GM19438 (cell line): ENCODE measurements around the gene C3orf70.
"Not testable (repeated sequence)": the region's sequence is repeated elsewhere in the genome, so short reads cannot be mapped to it uniquely, and the experiment has no call there.

Source experiments
- ATAC-seq: cut with Tn5 transposase; IDR thresholded peaks from one replicate; pipeline ENCODE4 v1.9.1; 2021; ENCODE audit warnings: low read depth; ENCODE audit not compliant: unreplicated experiment

The C3orf70 gene

DNA sequence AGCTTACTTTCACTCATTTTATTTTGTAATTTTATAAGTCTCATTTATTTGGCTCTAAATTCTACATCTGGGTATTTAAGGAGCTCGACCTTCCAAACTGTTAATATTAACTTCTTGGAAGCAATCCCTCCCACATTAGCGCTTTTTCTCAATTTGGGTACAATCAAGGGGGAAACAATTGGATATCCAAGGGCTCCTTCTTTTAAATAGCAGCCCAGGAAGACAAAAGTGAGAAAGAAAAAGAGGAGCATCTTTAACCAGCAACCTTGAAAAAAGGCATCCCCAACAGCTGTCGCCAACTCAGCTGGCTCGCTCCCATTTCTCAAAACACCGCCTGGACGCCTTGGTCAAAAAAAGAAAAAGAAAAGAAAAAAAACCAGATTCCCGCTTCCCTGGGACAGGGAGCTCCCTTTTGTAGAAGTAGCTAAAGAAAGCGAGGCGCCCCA is 873 bp downstream of the C3orf70 start:
- no peak for ATAC-seq

GRCh38 chr3:185151101-185151963 is 1.5 kb downstream of the C3orf70 start:
- no peak for ATAC-seq

DNA sequence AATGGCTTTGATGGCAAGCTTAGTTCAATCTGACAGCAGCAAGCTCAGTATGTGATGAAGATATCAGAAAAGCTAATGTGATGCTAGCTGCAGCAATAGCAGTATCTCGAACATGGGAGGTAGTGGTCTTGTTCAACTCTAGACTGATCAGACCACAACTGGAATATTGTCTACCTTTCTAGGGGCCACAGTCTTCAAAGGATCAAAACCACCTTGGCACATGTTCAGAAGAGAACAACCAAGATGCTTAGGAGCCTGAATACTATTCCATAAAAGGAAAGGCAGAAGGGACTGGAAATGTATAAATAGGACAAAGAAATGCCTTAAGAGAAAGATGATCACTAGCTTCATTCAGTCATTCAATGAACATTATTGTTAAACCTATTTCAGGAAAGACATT is 2.3 kb downstream of the C3orf70 start:
- no peak for ATAC-seq

- ATAC-seq: no peak
These were observed 3.3 kb downstream of the C3orf70 start for GRCh38 chr3:185149591-185149990.

GRCh38 chr3:185145511-185145910 is 7.3 kb downstream of the C3orf70 start:
- ATAC-seq: no peak

DNA sequence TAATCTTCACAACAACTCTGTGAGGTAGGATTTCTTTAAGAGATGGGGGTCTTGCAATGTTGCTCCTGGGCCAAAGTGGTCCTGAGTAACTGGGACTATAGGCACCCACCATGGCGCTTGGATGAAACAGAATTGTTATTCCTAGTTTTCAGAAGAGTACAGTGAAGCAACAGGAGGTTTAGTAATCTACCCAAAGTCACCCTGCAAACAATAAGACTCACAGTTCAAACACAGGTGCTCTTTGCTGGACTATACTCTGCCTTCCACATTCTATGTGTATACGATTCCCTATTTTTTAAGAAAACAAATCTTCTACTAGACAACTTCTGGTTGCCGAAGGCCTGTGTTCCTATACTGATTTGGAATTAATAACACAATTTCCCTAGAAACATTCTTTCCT is 8.1 kb downstream of the C3orf70 start:
- no peak for ATAC-seq

DNA sequence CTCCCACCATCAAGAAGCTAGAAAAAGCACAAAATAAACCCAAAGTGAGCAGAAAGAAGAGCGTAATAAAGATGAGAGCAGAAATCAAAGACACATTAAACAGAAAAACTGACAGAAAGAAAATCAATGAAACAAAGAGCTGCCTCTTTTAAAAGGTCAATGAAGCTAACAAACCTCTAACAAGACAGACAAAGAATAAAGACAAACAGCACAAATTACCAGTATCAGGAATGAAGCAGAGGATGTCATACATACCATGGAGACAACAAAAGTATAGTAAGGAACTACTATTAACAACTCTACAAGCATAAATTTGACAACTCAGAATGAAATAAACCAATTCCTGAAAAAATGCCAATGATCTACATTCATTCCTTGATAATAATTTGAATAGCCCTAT is 15.0 kb downstream of the C3orf70 start:
- no peak for ATAC-seq

DNA sequence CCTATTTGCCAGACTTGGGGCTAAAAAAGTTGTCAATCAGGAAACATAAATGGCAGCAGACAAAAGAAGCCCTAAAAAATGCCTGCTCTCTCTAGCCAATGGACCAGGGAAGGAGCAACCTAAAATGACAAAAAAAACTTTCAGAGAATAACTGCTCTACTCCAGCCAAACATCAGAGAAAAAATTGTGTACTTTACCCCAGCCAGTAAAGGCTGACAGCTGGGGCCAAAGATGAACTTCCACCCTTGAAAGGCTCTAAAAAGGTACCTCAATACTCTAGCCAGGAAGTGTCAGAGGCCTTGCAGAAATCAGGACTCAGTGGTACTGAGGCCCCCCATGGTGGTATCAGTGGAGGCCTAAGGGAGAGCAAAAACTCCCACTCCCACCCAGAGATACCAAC is 18.4 kb downstream of the C3orf70 start:
- ATAC-seq: no peak

DNA sequence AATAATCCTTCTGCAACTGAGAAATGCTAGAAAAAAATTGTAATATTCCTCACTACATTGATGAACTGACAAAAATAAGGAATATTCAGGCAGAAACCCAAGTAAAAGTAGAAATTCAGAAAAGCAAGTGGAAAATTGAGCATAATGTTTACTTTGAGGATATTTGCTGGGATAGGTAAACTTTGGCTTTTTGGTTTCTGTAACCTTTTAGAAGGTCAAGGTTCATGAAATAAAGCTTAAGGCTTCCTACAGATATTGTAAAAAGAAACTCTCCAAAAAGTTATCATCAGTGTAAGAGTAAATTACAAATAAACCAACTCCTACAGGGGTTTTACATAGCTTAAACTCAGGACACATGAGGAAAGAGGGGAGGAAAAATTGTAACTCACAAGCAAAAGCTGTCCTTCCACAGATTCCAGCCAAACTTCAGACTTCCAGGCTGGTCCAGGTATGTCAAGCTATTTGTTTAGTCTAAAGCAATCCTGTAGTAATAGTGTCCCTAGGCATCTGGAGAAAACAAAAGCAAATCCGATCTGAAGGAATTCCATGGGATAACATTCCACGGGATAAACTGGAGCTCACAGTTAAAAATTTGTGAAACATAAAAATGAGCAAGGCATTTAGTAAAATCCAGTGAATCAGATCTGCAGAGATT is 21.1 kb downstream of the C3orf70 start:
- ATAC-seq: no peak

GRCh38 chr3:185129083-185129482 is 23.8 kb downstream of the C3orf70 start:
- no peak for ATAC-seq

DNA sequence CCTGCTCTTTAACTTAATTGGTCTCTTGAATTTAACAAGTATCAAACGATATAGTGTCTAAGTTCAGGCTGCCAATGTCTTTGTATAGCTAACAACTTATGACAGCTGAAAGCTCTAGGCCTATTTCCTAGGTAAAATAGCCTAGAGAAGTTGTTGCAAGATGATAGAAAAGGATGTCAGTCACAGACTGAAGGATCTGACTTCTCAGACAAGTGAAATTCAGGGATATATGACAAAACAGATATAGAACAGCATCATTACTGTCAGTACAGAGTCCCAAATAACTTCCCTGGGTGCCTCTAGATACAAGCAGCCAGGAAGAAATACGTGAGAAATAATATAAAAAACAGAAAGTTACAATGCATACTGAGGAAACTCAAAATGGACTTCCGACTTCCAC is 26.7 kb downstream of the C3orf70 start:
- no peak for ATAC-seq

DNA sequence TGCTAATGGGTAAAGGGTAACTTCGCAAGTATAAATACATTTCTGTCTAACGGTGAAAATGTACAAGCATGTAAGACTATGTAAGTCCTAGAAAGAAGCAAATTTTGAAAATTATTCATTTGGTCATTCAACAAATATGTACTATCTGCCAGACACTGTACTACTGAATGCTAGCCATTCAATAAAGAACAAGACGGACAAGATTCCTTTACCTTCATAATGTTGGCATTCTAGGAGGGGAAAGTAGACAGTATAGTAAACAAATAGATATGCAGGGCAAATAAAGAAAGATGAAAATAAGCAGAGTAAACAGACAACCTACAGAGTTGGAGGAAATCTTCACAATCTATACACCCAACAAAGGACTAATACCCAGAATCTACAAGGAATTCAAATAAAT is 32.7 kb downstream of the C3orf70 start:
- no peak for ATAC-seq

DNA sequence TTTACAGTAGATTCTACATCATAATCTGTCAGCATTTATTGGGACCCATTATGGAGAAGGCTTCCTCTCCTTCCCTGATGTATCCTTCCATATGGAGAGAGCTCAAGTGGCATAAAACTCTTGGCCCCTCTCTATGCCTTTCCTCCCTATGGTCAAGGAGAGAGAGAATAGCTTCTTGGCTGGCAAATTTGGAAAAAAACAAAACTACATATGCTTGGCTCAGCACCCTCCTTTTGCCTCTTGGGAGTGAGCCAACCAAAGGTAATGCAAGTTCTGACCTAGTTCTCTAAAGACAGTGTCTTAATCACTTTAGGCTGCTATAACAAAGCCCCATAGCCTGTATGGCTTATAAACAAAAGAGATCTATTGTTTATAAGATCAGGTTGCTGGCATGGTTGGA is 37.5 kb downstream of the C3orf70 start:
- ATAC-seq: no peak

GRCh38 chr3:185114756-185115155 is 38.1 kb downstream of the C3orf70 start:
- ATAC-seq: no peak

- ATAC-seq: no peak
These were observed 40.7 kb downstream of the C3orf70 start for GRCh38 chr3:185112186-185112585.

- ATAC-seq: not testable (repeated sequence)
These were observed 43.8 kb downstream of the C3orf70 start for GRCh38 chr3:185109012-185109411.

DNA sequence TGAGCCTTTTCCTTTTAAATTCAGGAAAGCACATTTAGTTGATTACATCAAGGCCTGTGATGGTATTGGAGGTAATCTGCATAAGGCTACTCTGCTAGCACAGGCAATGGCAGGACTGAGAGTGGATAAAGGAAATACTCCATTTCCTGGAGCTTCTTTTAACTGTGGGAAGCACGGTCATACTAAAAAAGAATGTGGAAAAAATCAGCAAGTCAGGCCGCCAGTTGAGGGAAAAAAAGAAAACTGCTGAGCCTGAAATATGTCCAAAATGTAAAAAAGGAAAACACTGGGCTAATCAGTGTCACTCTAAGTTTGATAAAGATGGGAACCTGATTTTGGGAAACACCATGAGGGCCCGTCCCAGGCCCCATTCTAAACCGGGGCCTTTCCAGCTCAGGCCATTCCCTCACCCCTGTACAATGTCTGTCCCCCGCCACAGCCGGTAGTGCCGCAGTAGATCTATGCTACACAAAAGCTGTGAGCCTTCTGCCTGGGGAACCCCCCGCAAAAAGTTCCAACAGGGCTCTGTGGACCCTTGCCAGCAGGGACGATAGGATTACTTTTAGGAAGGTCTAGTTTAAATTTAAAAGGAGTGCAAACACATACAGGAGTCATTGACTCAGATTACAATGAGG is 46.5 kb downstream of the C3orf70 start:
- not testable (repeated sequence) for ATAC-seq

- ATAC-seq: no peak
These were observed 49.3 kb downstream of the C3orf70 start for GRCh38 chr3:185103359-185104127.

- no peak for ATAC-seq
These were observed 58.2 kb downstream of the C3orf70 start for GRCh38 chr3:185094697-185095096.

GRCh38 chr3:185093116-185093515 is 59.7 kb downstream of the C3orf70 start:
- ATAC-seq: no peak

DNA sequence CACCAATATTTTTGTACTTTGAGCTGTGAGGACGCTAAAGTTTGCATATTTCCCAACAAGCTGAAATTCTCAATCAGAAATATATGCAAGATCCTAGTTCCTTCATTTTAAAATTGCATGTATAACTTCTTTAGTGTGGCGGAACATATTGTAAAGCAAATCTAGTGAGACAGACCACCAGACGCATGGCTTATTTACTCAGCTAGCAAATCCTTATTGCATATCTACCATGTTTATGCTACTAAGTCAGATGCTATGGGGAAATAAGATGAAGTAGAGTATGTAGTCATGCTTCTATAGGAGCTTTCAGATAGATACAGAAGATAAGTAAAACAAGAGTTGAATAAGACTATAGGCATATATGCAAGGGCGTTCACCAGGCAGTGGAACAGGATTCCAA is 62.0 kb downstream of the C3orf70 start:
- no peak for ATAC-seq
